Activated gamma-delta T cell treated with Interleukin-2 at 50 U/mL for 16 hours (primary cell): Measurements from ENCODE around the gene RRAD.
A peak's percentile ranks its signal among the peaks of the same experiment; 100 is the strongest.

ENCODE experiments used
- DNase-seq: peaks from one replicate; pipeline ENCODE4 v3.0.0-alpha.2; 2020

Gene RRAD

DNA sequence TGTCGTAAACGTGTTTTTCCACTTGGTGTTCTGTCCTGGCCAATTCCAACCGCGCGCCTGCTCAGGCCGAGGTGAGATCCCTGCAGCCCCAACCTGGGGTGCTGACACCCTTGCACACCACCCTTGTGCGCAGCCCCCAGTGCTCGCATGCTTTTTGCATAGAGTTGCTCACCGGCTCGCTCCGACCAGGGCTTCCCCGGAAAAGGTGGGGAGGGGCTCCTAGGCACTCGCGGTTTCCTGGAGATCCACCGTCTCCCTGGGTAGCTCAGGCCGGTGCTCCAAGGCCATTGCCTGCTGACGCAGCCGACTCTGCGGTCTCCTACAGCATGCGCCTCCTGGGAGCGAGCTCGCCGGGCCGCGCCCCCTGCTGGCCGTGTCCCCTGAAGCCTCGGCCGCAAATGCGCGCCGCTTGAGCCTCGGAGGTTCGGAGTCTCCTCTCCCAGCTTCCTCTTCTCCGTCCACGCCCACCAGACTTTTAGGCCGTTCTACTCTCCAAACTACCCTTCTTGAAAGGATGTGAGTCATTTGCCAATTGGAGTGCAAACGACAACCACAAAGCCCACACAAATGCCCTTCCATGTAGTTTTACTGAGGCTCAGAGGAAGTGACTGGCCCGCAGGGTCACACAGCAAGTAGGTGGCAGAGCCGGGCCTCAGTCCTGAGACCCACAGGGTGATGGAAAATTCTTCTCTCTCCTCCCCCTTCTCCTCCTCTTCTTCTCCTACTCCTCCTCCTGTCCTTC, 52.2 kb downstream of the RRAD start:
- DNase-seq, result peak; percentile 90

DNA sequence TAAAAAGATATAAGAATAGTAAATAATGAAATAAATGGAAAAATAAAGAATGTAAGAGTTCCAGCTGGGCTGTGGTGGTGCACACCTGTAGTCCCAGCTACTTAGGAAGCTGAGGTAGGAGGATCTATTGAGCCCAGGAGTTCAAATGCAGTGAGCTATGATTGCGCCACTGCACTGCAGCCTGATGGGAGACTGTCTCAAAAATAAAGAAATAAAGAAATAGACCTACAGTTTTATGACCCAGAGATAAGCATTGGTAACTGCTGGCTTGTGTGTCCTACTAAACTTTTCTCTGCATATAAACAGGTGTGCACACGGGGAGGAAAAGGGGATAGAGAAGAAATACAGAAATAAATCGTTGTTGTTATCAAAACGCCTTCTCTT, 52.8 kb downstream of the RRAD start:
- DNase-seq, result no peak

DNA sequence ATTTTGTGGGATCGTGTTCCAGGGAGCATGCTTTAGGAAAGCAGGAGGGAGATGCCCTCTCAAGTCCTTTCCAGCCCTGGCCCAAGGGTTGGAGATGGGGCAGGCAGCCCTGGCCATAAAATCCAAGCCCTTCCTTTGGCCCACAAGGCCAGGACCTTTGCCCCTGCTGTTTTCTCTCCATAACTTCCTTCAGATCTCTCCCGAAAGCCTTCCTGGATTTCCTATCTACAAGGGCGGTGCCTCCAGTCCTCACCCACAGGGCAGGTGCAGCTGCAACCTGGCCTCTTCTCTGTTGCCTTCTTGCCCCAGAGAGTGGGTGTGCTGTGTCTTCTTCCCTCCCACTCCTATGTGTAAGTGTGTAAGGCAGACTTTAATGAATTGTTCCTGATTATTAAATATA, 53.5 kb downstream of the RRAD start:
- DNase-seq, result no peak
